Measurements from ENCODE around the gene ANTXR2. TPM values are rescaled to one million over a fixed set of nuclear protein-coding genes. Genes with fewer than 3 reads are reported as not detected.

ANTXR2 gene
- total RNA-seq, 2 experiments from 2014 or later: 10.5 to 11.1 TPM

Other genes with a start within 250 kb of the ANTXR2 start
- 1 to 10 TPM; 7.1 to 7.2 TPM for gene PRDM8, start 124.3 kb upstream of the ANTXR2 start, total RNA-seq
- gene FGF5, start 193.4 kb upstream of the ANTXR2 start, total RNA-seq: not detected

Data from activated CD8-positive, alpha-beta memory T cell treated with anti-CD3 and anti-CD28 coated beads for 36 hours (primary cell).